A549 (cell line): ENCODE data around the gene CCDC14.
"Not testable (repeated sequence)": the region's sequence is repeated elsewhere in the genome, so short reads cannot be mapped to it uniquely, and the experiment has no call there.

Experiments used
- CEBPB ChIP-seq, 2 experiments: fragments of >200 bp in 1 of 2; sonication (Bioruptor Twin) in 1 of 2; formaldehyde crosslinking in 1 of 2; IDR thresholded peaks; 2 replicates each; pipeline ENCODE4 v1.6.1; 2012 to 2016
- CHD2 ChIP-seq: fragments of 150-350 bp; IDR thresholded peaks from 2 replicates; pipeline ENCODE4 v1.6.1; 2014; ENCODE audit warnings: low read length; ENCODE audit not compliant: partially characterized antibody
- EP300 ChIP-seq, 2 experiments: fragments of >200 bp; sonication (Bioruptor Twin); formaldehyde crosslinking; IDR thresholded peaks; 2 replicates in 1 of 2; 3 replicates in 1 of 2; pipeline ENCODE4 v1.6.1; 2016 to 2017
- KDM5A ChIP-seq: fragments of 200-600 bp; sonication (generic); IDR thresholded peaks from 2 replicates; pipeline ENCODE4 v1.6.1; 2016; ENCODE audit warnings: antibody characterized with exemption, mild to moderate bottlenecking
- MAFK ChIP-seq: fragments of 450-650 bp; IDR thresholded peaks from 2 replicates; pipeline ENCODE4 v1.6.1; 2014; ENCODE audit not compliant: partially characterized antibody
- MAX ChIP-seq: IDR thresholded peaks from 2 replicates; pipeline ENCODE4 v1.6.1; 2012
- POLR2AphosphoS2 ChIP-seq: conservative IDR thresholded peaks from 2 replicates; pipeline ENCODE4 v1.6.1; 2012; ENCODE audit warnings: low read length, improper control_type of control experiment, inconsistent platforms
- RFX5 ChIP-seq: fragments of 450-650 bp; IDR thresholded peaks from 2 replicates; pipeline ENCODE4 v1.7.1; 2014; ENCODE audit warnings: antibody characterized with exemption, mild to moderate bottlenecking, moderate library complexity
- ZFP36 ChIP-seq: fragments of 450-650 bp; IDR thresholded peaks from 2 replicates; pipeline ENCODE4 v1.6.1; 2014; ENCODE audit warnings: borderline replicate concordance; ENCODE audit not compliant: partially characterized antibody
- TF ChIP-seq, protein P1 (sequence below): fragments of >200 bp; sonication (Bioruptor Twin); formaldehyde crosslinking; IDR thresholded peaks from 3 replicates; pipeline ENCODE4 v1.5.1; 2016
- TF ChIP-seq, protein P2 (sequence below): fragments of 200-600 bp; sonication (generic); IDR thresholded peaks from 2 replicates; pipeline ENCODE4 v1.6.1; 2016; ENCODE audit warnings: antibody characterized with exemption, mild to moderate bottlenecking, moderate library complexity

- not testable (repeated sequence) for TF ChIP-seq KDM5A; MAX; CEBPB (IDR thresholded peaks at IDR 0.05); MAFK; RFX5; CHD2; EP300 (IDR thresholded peaks at IDR 0.05); ZFP36; POLR2AphosphoS2
- TF ChIP-seq, protein P1, sequence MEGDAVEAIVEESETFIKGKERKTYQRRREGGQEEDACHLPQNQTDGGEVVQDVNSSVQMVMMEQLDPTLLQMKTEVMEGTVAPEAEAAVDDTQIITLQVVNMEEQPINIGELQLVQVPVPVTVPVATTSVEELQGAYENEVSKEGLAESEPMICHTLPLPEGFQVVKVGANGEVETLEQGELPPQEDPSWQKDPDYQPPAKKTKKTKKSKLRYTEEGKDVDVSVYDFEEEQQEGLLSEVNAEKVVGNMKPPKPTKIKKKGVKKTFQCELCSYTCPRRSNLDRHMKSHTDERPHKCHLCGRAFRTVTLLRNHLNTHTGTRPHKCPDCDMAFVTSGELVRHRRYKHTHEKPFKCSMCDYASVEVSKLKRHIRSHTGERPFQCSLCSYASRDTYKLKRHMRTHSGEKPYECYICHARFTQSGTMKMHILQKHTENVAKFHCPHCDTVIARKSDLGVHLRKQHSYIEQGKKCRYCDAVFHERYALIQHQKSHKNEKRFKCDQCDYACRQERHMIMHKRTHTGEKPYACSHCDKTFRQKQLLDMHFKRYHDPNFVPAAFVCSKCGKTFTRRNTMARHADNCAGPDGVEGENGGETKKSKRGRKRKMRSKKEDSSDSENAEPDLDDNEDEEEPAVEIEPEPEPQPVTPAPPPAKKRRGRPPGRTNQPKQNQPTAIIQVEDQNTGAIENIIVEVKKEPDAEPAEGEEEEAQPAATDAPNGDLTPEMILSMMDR: not testable (repeated sequence)
- TF ChIP-seq, protein P2, sequence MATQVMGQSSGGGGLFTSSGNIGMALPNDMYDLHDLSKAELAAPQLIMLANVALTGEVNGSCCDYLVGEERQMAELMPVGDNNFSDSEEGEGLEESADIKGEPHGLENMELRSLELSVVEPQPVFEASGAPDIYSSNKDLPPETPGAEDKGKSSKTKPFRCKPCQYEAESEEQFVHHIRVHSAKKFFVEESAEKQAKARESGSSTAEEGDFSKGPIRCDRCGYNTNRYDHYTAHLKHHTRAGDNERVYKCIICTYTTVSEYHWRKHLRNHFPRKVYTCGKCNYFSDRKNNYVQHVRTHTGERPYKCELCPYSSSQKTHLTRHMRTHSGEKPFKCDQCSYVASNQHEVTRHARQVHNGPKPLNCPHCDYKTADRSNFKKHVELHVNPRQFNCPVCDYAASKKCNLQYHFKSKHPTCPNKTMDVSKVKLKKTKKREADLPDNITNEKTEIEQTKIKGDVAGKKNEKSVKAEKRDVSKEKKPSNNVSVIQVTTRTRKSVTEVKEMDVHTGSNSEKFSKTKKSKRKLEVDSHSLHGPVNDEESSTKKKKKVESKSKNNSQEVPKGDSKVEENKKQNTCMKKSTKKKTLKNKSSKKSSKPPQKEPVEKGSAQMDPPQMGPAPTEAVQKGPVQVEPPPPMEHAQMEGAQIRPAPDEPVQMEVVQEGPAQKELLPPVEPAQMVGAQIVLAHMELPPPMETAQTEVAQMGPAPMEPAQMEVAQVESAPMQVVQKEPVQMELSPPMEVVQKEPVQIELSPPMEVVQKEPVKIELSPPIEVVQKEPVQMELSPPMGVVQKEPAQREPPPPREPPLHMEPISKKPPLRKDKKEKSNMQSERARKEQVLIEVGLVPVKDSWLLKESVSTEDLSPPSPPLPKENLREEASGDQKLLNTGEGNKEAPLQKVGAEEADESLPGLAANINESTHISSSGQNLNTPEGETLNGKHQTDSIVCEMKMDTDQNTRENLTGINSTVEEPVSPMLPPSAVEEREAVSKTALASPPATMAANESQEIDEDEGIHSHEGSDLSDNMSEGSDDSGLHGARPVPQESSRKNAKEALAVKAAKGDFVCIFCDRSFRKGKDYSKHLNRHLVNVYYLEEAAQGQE: not testable (repeated sequence)
Measured at GRCh38 chr3:123966799-123967198, 5.8 kb upstream of the CCDC14 start.
